Heart left ventricle (tissue), 13 donors: ENCODE data around the gene PM20D1.

Experiments used
- CTCF ChIP-seq, 12 donors: fragments of 200-600 bp; sonication (generic) in 4 of 12; IDR thresholded peaks; one replicate each; pipeline versions ENCODE4 v1.5.0 to v1.8.0; 2018 to 2022; ENCODE audit warnings: antibody characterized with exemption in 12 of 12, mild to moderate bottlenecking in 5 of 12
- POLR2A ChIP-seq, 2 donors: fragments of 450-650 bp; IDR thresholded peaks; one replicate each; pipeline ENCODE4 v1.6.1; 2017; ENCODE audit warnings: antibody characterized with exemption in 2 of 2, mild to moderate bottlenecking in 2 of 2, moderate library complexity in 2 of 2
- donor health status: ischemic (EF 13 %, LVEDD 7.1; RV severe dilation, severe dysfunction).
- donor health status: DM: no; HTN: yes; CAD: no.
- donor health status: DM: no; HTN: no; CAD: no.
- donor health status: ischemic (EF 25% LVEDD 6.9; RV normal size, moderate dysfunction).
- donor health status: ischemic (EF 25% LVEDD 5.7; RV mildly dilated, moderate dysfunction).
- donor health status: ischemic (EF 35%, LVEDD 5.7; RV mildly dilated, moderate dysfunction).
- donor health status: nonischemic (EF 11% LVEDD 7.7; RV severe dilation, severe dysfunction).
- donor health status: DM: yes; HTN: yes; CAD: no.
- donor health status: PGD.
- donor health status: ischemic (EF 29% LVEDD 5.4; RV normal size, mild dysfunction).
- donor health status: nonischemic (EF 23%, LVEDD 6.1; RV moderate dilation, normal function).

GRCh38 chr1:205817988-205818387 is 31.9 kb downstream of the PM20D1 start:
- TF ChIP-seq CTCF (IDR thresholded peaks at IDR 0.05) (no peak), POLR2A (IDR thresholded peaks at IDR 0.05) (no peak)
